ENCODE measurements around the gene MYOF.

DNA sequence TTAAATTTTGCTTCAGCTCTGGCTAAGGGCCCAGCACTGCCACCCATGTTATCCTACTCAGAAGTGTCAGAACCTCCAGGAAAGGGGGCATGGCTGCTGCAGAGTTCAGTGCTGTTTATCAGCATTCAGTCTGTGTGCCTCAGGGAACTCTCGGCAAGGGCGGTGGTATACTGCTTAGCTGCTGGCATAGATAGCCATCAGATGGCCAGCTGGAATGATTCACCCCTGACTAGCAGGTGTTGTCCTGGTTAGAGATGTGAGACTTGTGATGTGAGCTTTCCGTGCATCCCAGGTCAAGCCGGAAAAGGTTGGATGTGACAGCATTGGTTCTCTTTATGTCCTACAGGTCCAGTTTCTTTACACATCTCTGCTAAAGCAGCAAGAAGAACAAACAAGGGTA, 36.4 kb upstream of the MYOF start:
- TF ChIP-seq, protein P1, sequence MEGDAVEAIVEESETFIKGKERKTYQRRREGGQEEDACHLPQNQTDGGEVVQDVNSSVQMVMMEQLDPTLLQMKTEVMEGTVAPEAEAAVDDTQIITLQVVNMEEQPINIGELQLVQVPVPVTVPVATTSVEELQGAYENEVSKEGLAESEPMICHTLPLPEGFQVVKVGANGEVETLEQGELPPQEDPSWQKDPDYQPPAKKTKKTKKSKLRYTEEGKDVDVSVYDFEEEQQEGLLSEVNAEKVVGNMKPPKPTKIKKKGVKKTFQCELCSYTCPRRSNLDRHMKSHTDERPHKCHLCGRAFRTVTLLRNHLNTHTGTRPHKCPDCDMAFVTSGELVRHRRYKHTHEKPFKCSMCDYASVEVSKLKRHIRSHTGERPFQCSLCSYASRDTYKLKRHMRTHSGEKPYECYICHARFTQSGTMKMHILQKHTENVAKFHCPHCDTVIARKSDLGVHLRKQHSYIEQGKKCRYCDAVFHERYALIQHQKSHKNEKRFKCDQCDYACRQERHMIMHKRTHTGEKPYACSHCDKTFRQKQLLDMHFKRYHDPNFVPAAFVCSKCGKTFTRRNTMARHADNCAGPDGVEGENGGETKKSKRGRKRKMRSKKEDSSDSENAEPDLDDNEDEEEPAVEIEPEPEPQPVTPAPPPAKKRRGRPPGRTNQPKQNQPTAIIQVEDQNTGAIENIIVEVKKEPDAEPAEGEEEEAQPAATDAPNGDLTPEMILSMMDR (IDR thresholded peaks at IDR 0.05 in 2 of 3, conservative IDR thresholded peaks at IDR 0.05 in 1 of 3; ENCODE audit: insufficient read depth in 2 of 3, low read depth in 1 of 3, low read length in 3 of 3): no peak
- TF ChIP-seq ZNF699 (CRISPR knock-in tag; IDR thresholded peaks at IDR 0.05; ENCODE audit: insufficient replicate concordance): no peak
- TF ChIP-seq TBP (optimal IDR thresholded peaks at IDR 0.05; ENCODE audit: low read depth, low read length): no peak
- TF ChIP-seq EP300 (IDR thresholded peaks at IDR 0.05; ENCODE audit: low read length): no peak
- no peak for TF ChIP-seq ZNF551 (CRISPR knock-in tag; IDR thresholded peaks at IDR 0.05)
- TF ChIP-seq RAD21 (CRISPR knock-in tag; conservative IDR thresholded peaks at IDR 0.05 in 1 of 2, IDR thresholded peaks at IDR 0.05 in 1 of 2): no peak
- TF ChIP-seq LCOR (CRISPR knock-in tag; IDR thresholded peaks at IDR 0.05): no peak
- TF ChIP-seq RNF2 (IDR thresholded peaks at IDR 0.05): no peak
- TF ChIP-seq, protein P2, sequence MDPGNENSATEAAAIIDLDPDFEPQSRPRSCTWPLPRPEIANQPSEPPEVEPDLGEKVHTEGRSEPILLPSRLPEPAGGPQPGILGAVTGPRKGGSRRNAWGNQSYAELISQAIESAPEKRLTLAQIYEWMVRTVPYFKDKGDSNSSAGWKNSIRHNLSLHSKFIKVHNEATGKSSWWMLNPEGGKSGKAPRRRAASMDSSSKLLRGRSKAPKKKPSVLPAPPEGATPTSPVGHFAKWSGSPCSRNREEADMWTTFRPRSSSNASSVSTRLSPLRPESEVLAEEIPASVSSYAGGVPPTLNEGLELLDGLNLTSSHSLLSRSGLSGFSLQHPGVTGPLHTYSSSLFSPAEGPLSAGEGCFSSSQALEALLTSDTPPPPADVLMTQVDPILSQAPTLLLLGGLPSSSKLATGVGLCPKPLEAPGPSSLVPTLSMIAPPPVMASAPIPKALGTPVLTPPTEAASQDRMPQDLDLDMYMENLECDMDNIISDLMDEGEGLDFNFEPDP (CRISPR knock-in tag; IDR thresholded peaks at IDR 0.05): no peak
- TF ChIP-seq NFRKB (IDR thresholded peaks at IDR 0.05; ENCODE audit: low read depth): no peak
- TF ChIP-seq XRCC5 (IDR thresholded peaks at IDR 0.05; ENCODE audit: low read depth, low read length): no peak
- TF ChIP-seq ZNF354B (CRISPR knock-in tag; IDR thresholded peaks at IDR 0.05): no peak
- TF ChIP-seq HNRNPH1 (optimal IDR thresholded peaks at IDR 0.05; ENCODE audit: low read depth, low read length): no peak

All from K562 (cell line).